Mesodermal cell (in vitro differentiated cells): ENCODE data around the gene PAGR1.

Source experiments
- H3K27ac ChIP-seq: 2 replicates; pipeline ENCODE4 v1.7.0; 2013; ENCODE audit warnings: mild to moderate bottlenecking, low read depth, low read length, moderate library complexity; ENCODE audit not compliant: severe bottlenecking
- H3K36me3 ChIP-seq: 2 replicates; pipeline ENCODE4 v1.7.1; 2013; ENCODE audit warnings: mild to moderate bottlenecking, low read length, moderate library complexity; ENCODE audit not compliant: control insufficient read depth, insufficient read depth
- H3K4me1 ChIP-seq: one replicate; pipeline ENCODE4 v1.7.1; 2013; ENCODE audit warnings: mild to moderate bottlenecking, low read length; ENCODE audit not compliant: insufficient read depth, control insufficient read depth, poor library complexity, severe bottlenecking
- H3K4me3 ChIP-seq: 2 replicates; pipeline ENCODE4 v1.7.0; 2013; ENCODE audit warnings: low read length, control low read depth, mild to moderate bottlenecking; ENCODE audit not compliant: insufficient read depth, poor library complexity, severe bottlenecking; ENCODE audit errors: extremely low read depth
- H3K9me3 ChIP-seq: 2 replicates; pipeline ENCODE4 v1.7.1; 2013; ENCODE audit warnings: mild to moderate bottlenecking, low read length, moderate library complexity; ENCODE audit not compliant: control insufficient read depth
- WGBS, 2 experiments: methylation state at CpG; one replicate each; pipeline ENCODE4 v1.1.5; 2013; ENCODE audit warnings: missing lambda C conversion rate in 2 of 2; ENCODE audit not compliant: insufficient coverage in 2 of 2; 5-methylcytosine and 5-hydroxymethylcytosine counted together

Gene PAGR1

DNA sequence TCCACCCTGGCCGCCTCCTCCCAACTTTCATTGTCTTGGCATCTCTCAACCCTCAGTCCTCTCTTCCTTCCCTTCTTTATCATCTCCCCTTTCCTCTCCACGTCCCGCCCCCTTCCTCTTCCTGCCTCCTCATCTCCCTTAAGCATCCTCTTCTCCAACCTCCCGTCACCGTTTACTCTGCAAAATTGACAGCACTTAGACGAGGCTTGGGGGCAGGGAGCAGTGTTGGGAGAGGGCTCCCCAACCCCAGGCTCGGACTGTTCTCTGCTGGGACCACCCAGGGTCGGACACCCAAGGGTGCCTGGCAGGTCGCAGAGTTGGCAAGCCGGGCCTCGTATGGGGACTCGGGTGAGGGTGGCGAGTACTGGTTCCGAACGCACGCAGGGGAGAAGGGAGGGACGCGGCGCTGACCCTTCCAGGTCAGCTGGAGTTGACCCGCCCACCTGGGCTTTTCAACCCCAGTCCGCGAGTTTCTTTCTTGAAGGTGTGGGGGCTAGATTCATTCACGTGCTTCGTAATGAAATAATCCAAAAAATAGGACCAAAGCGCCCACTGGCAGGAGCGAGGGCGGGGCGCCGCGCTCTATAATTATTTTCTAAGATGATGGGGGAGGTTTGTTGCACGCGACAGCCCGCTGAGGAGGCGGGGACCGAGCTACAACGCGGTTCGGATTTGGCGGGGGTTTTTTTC lies 775 bp upstream of the PAGR1 start:
- peak overlapping the region; percentile 75 for H3K27ac ChIP-seq
- 11 to 12% methylated on average over 13 to 21 of the region's 39 CpGs for WGBS, 2 experiments
- H3K4me1 ChIP-seq = peaks cover 31% of the 10 kb centered on the region
- H3K9me3 ChIP-seq = no peaks in the 10 kb centered on the region
- peaks cover 27% of the 10 kb centered on the region for H3K36me3 ChIP-seq
- H3K4me3 ChIP-seq = peak overlapping the region; percentile 81

DNA sequence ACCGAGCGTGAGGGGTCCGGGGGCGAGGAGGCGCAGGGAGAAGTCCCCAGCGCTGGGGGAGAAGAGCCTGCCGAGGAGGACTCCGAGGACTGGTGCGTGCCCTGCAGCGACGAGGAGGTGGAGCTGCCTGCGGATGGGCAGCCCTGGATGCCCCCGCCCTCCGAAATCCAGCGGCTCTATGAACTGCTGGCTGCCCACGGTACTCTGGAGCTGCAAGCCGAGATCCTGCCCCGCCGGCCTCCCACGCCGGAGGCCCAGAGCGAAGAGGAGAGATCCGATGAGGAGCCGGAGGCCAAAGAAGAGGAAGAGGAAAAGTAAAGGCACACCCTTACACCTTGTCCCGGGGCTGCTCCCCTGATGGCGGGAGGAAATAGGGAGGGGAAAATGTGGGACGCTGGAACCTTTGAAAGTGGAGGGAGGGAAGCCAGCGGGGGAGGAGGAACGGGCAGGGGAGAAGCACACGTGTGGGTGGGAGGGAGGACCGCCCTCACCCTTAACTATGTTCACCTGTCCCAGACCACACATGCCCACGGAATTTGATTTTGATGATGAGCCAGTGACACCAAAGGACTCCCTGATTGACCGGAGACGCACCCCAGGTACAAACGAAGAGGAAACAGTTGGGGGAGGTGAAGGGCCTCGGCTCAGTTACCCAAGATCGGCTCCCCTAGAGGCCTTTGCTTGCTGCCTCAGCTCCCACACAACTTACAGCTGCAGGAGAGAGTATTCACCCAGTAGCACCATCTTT lies 916 bp downstream of the PAGR1 start:
- Histone ChIP-seq H3K36me3 (peaks cover 25% of the 10 kb centered on the region), H3K27ac (peak overlapping the region; percentile 75), H3K4me3 (peak overlapping the region; percentile 81), H3K4me1 (peaks cover 36% of the 10 kb centered on the region), H3K9me3 (no peaks in the 10 kb centered on the region)
- WGBS, 2 experiments = 1 to 6% methylated on average over 23 to 24 of the region's 37 CpGs

DNA sequence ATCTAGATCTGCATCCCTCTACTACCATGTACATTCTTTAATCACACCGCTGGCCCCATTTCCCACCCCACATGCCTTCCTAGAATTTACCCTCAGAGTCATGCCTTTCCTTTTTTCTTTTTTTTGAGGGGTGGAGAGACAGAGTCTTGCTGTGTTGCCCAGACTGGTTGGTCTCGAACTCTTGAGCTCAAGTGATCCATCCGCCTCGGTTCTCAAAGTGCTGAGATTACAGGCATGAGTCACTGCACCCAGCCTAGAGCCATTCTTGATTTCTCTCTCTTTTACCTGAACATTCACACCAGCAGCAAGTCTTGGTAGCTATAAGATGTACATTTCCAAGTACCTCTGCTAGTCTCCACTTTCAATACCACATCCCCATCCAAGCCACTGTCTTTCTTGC lies 2.1 kb downstream of the PAGR1 start:
- Histone ChIP-seq H3K4me1 (peaks cover 33% of the 10 kb centered on the region), H3K36me3 (peaks cover 33% of the 10 kb centered on the region), H3K27ac (no peak overlapping the region), H3K9me3 (no peaks in the 10 kb centered on the region), H3K4me3 (no peak overlapping the region)
- whole genome bisulfite sequencing, 2 experiments = 95 to 100% methylated on average over 4 of the region's 4 CpGs

DNA sequence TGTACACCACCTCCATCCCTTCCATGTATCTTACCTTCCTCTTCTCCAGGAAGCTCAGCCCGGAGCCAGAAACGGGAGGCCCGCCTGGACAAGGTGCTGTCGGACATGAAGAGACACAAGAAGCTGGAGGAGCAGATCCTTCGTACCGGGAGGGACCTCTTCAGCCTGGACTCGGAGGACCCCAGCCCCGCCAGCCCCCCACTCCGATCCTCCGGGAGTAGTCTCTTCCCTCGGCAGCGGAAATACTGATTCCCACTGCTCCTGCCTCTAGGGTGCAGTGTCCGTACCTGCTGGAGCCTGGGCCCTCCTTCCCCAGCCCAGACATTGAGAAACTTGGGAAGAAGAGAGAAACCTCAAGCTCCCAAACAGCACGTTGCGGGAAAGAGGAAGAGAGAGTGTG lies 3.6 kb downstream of the PAGR1 start:
- Histone ChIP-seq H3K4me3 (no peak overlapping the region), H3K9me3 (no peaks in the 10 kb centered on the region), H3K4me1 (peaks cover 29% of the 10 kb centered on the region), H3K36me3 (peaks cover 33% of the 10 kb centered on the region), H3K27ac (no peak overlapping the region)
- WGBS, 2 experiments = 92 to 94% methylated on average over 9 to 13 of the region's 15 CpGs

DNA sequence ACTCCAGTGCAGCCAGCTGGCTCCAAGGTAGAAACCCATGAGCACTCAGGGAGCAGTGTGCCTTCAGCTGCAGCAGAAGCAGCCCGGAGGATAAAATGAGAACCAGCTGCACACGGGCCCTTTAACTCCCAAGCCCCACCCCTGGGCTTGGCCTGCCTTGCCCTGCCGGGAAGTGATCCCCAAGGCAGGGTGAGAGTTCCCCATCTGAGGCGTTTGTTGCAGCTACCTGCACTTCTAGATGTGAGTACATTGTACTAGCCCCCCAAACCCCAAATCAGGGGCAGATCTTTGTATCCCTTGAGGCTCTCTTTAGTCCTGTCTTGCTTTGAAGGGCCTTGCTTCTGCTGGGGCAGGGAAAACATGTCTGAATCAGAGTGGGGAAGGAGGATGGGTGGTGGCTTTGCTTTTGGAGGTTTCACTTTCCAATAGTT lies 4.3 kb downstream of the PAGR1 start, which contains the start of gene MVP:
Gene MVP, plus strand, starts transcription at position 192 of the 431 bp plus-strand sequence. CDS start 10,088 bp downstream, outside the sequence.
- H3K9me3 ChIP-seq = no peaks in the 10 kb centered on the region
- no peak within 1 kb of the TSS for H3K27ac ChIP-seq
- peaks cover 31% of the 10 kb centered on the region for H3K4me1 ChIP-seq
- 73 to 75% methylated on average over 4 of the region's 4 CpGs for WGBS, 2 experiments
- H3K4me3 ChIP-seq = peak within 1 kb of the TSS; percentile 14
- H3K36me3 ChIP-seq = peaks cover 33% of the 10 kb centered on the region

DNA sequence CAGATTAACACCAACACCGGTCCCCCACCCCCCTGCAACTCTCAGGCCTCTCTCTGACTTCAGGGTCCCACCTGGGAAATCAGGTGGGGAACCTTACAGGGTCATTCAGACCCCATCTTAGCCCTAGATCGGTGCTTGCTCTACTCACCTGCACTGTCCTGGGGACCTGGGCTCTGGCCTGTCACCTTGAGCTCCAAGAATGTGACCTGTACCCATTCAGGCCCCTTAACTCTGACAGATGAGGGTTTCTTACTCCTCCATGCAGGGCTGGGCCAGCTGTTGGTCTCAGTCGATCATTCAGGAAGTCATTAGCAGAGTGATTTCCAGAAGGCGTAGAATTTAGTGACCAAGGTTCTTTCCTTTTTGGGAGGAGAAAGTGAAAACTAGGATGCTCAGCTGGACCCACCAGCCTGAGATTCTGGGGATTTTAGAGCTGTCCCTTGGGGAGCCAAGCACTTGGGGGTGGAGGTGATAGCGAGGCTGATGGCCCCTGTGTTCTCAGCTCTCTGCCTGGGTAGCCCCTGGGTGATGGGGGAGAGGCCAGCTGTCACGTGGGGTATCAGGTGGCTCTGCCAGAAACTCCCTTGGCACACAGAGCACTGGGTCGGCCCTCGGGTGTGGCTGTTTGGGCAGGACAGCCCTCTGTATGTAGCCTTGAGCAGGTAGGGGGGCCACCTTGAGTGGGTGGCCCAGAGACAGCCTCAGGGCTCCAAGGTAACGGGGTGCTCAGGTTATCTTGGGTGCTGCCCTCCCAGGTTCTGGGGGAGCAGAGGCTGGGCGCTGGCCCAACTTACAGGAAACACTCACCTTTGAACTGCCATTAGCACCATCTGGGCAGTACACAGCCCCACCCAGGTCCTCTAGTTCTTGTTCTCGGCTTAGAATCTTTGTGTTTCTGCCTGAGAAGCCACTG lies 5.0 kb downstream of the PAGR1 start:
- Histone ChIP-seq H3K27ac (peak overlapping the region; percentile 45), H3K4me1 (peaks cover 38% of the 10 kb centered on the region), H3K36me3 (peaks cover 33% of the 10 kb centered on the region), H3K9me3 (no peaks in the 10 kb centered on the region), H3K4me3 (peak overlapping the region; percentile 14)
- 96 to 99% methylated on average over 7 to 11 of the region's 11 CpGs for WGBS, 2 experiments

DNA sequence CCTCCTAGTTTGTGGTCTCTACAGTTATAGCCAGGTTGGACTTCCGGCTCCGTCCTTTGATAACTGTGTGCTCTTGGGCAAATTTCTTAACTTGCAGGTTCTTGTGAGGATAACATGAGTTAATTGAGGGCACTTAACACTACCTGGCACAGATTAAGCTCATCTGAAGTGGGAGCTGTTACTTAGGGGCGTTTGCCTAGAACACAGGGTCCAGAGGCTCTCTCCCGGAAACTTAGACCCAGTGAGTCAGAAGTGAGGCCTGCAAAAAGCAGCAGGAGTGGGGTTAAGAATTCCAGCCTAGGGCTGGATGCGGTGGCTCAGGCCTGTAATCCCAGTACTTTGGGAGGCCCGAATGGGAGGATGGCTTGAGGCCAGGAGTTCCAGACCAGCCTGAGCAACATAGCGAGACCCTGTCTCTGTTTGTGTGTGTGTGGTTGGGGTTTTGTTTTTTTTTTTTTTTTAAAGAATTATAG lies 5.7 kb downstream of the PAGR1 start:
- peaks cover 38% of the 10 kb centered on the region for H3K4me1 ChIP-seq
- 90 to 91% methylated on average over 7 of the region's 7 CpGs for WGBS, 2 experiments
- H3K27ac ChIP-seq = peak overlapping the region; percentile 45
- no peaks in the 10 kb centered on the region for H3K9me3 ChIP-seq
- H3K36me3 ChIP-seq = peaks cover 33% of the 10 kb centered on the region
- H3K4me3 ChIP-seq = no peak overlapping the region

DNA sequence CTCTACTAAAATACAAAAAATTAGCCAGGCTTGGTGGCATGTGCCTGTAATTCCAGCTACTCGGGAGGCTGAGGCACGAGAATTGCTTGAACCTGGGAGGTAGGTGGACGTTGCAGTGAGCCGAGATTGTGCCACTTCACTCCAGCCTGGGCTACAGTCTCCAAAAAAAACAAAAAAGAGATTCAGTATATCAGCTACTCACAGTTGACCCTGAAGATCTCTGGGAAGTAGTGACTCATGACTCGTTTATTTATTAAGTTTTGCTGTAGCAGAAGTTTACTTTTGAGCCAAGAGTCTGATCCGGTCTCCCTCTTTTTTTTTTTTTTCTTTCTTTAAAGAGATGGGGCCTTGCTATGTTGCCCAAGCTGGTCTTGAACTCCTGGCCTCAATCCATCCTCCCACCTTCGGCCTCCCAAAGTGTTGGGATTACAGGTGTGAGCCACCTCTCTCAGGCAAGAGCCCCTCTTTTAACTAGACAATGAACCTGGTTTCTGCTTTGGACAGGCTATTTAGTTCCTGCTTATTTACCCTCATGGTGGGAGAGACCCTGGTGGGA lies 8.7 kb downstream of the PAGR1 start:
- H3K9me3 ChIP-seq = no peaks in the 10 kb centered on the region
- H3K27ac ChIP-seq = peak overlapping the region; percentile 87
- peaks cover 12% of the 10 kb centered on the region for H3K36me3 ChIP-seq
- no peak overlapping the region for H3K4me3 ChIP-seq
- H3K4me1 ChIP-seq = peaks cover 35% of the 10 kb centered on the region
- 84 to 90% methylated on average over 2 to 4 of the region's 7 CpGs for WGBS, 2 experiments

DNA sequence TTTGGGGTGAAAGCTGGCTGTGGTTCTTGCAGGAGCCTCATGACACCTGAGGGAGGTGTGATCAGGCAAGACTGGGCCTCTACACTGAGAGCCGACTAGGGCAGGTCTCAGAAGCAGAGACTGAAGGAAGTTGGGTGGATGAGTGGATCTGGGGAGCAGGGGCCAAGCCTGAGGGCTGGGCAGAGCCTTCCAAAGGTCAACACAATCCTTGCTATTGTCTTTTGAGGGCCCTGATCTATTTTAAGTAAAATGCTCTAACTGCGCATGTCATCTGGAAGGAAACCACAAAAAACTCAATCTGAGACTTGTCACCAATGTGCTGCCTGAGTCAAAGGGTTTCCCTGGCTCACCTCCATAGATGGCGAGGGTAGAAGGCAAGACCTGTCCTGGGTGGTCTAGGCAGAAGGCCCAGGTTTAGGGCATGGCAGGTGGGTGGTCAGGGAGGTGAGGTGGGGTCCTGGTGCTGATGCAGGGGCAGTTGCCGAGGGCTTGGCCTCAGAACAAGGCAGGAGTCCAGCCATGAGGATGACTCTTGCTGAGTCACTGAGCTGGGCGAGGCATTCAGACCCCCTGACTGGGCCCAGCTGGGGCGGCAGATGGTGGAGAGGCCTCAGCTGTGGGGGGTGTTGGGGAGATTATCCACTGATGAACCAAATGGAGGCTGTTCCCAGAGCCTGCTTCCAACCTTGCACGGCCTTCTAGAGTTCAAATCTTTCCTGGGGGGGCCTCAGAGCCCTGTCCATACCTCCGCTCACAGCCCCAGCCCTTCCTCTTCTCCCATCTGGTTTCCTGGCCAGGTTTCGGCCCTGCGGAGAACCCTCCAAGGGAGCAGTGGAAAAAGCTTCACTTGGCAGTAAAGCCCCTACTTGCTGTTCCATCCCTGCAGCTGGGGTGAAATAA lies 9.4 kb downstream of the PAGR1 start:
- Histone ChIP-seq H3K4me3 (no peak overlapping the region), H3K4me1 (peaks cover 35% of the 10 kb centered on the region), H3K36me3 (peaks cover 8% of the 10 kb centered on the region), H3K9me3 (no peaks in the 10 kb centered on the region), H3K27ac (peak overlapping the region; percentile 87)
- WGBS, 2 experiments = 83 to 86% methylated on average over 9 to 10 of the region's 10 CpGs
